HG03457 (cell line): Measurements from ENCODE around the gene SKA3.

ENCODE experiments used
- ATAC-seq: cut with Tn5 transposase; IDR thresholded peaks from one replicate; pipeline ENCODE4 v1.9.1; 2021; ENCODE audit warnings: moderate number of reproducible peaks; ENCODE audit not compliant: unreplicated experiment

SKA3 gene

GRCh38 chr13:21117104-21117809, 59.1 kb downstream of the SKA3 start:
- no peak for ATAC-seq

DNA sequence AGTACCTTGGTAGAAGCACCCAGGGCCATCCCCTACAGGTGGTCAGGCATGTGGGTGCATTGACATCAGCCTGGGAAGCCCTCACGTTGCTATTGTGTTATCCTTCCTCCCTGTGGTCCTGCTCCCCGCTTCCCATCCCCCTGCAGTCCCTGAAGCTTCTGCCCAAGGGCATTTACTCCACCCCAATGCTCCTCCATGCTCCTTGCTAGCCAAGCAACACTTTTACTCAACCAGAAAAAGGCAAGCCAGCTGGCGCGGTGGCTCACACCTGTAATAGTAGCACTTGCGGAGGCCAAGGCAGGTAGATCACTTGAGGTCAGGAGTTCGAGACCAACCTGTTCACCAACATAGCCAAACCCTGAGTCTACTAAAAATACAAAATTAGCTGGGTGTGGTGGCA, 60.2 kb downstream of the SKA3 start:
- no peak for ATAC-seq

GRCh38 chr13:21115231-21115630, 61.1 kb downstream of the SKA3 start:
- ATAC-seq = no peak

DNA sequence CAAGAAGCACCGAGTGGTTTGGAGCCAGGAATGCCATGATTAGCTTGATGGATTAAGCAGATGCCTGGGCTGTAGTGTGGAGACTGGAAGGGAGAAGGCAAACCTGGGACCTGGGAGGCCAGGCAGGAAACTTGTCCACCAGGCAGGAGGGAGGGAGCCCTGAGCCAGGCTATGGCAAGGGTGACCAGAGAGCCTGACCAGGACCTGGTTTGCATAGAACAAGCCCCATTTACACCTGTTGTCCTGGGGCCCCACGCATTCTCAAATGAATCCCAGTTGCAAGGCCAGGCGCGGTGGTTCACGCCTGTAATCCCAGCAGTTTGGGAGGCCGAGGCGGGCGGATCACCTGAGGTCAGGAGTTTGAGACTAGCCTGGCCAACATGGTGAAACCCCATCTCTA, 64.8 kb downstream of the SKA3 start:
- ATAC-seq = no peak

DNA sequence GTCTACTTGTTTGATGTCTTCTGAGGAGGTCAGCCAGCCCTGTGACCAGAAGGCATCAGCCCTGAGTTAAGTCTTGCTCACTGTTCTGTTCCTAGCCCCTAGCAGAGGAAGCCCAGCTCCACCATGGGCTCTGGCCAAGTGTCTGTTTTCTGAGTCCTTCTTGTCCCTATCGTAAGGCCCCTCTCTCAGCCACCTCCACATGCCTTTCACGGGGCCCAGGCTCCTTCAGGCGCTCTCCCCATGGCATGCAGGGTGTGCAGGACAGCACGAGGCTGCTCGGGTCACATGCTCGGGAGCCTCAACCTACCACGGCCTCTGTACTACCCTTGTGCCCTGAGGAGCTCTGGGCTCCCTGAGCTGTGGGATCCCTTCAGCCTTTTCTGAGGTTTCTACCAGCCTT, 67.2 kb downstream of the SKA3 start:
- ATAC-seq = no peak

DNA sequence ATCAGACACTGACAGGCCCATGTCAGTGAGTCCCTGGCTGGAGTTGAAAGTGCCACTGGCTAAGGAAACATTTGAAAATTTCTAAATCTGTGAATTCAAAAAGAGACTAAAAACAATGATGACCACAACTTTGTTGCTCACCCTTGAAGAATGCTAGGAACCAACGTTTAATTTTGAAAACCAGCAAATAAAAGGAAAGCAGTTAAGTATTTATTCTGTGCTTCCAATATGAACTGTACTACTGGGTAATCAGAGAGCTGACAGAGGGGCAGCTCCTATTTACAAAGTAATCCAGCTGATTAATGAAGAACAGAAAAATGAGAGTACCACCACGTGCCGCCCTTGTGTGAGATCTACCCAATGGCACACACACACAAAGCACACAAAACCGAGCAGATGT, 70.3 kb downstream of the SKA3 start:
- ATAC-seq = no peak

- no peak for ATAC-seq
Measured at GRCh38 chr13:21104199-21105019, 71.9 kb downstream of the SKA3 start.
